Hematopoietic multipotent progenitor cell treated with erythropoietin and hydrocortisone succinate and interleukin-3 and kit ligand, for 6 days (in vitro differentiated cells): ENCODE data around the gene FIGNL2.

Experiments
- DNase-seq: peaks from one replicate; pipeline ENCODE4 v3.0.0-alpha.2; 2015

The FIGNL2 gene

DNA sequence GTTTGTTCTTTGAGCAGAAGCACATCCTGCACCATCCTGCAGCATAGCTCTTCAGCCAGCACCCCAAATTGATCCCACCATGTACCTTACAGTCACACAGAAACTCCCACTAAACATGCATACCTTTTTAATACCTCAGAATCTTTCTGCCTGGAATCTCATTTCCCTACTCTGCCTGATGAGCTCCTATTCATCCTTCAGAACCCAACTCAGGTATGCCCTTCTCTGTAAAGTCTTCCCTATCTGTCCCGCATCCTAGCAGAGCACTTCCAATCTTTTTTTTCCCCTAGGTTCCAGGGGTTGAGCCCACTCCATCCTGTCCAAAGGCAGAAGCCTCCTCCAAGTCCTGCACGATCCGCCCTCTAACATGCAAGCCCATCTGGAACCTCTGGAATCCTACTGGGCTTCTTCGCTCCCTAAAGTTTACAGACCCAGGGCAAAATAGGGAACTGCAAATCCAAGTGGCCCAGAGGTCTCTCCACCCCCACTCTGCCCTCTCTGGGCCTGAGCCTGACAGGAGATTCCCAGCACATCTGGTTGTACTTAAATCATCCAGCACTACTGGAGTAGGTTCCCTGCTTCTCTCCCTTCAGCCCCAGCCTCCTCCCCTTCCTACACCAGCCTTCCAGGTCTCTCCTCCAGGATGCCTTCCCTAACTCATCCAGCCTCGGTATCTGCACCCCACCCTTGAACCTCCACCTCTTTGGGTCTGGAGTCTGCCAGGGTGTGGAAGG, 4.1 kb upstream of the FIGNL2 start:
- DNase-seq, result no peak

DNA sequence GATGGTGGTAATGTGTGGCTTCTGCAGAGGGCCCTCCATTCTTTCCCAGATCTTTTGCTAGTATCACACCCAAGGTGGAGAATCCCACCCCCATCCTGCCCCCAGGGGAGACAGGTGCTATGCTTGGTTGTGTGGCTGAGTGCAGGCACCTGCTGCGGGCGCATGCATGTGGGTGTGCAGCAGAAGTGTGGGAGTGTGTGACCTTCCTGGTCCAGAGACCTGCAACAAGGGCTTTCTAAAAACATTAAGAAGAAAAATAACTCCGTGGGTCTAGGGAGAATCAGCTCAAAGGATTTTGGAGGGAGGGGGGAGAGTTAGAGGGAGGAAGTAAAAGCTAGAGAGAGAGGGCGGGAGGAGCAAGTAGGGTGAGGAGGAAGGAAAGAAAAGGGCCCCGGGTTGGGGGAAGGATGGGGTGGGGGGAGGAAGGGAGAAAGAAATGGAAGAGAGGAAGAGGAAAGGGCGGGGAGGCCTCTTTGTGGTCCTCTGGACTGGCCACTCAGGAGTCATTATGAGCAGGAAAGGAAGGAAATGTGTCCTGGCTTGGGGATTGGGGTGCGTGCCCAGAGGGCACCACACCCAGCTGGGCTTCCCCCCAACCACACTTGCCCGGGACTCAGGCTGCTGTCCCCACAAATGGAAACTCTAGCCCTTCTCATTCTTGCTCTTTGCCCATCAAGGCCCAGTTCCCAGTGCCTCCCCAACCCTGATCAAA, 3.1 kb upstream of the FIGNL2 start:
- no peak for DNase-seq

DNA sequence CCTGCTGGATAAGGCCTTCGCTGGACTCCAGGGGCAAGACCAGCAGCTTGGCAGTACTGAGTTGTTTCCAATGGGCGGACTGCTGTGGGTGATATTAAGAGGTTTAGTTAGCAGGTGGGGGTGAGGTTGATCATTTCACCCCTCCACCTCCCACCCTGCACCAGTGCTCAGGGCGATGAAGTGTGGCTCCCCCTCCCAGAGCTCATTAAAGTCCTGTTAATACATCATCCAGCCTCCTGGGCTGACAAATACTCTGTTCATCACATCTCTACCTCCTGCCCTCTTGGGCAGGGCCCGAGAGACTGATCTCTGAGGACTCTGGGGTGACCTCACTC, 2.4 kb upstream of the FIGNL2 start:
- no peak for DNase-seq

DNA sequence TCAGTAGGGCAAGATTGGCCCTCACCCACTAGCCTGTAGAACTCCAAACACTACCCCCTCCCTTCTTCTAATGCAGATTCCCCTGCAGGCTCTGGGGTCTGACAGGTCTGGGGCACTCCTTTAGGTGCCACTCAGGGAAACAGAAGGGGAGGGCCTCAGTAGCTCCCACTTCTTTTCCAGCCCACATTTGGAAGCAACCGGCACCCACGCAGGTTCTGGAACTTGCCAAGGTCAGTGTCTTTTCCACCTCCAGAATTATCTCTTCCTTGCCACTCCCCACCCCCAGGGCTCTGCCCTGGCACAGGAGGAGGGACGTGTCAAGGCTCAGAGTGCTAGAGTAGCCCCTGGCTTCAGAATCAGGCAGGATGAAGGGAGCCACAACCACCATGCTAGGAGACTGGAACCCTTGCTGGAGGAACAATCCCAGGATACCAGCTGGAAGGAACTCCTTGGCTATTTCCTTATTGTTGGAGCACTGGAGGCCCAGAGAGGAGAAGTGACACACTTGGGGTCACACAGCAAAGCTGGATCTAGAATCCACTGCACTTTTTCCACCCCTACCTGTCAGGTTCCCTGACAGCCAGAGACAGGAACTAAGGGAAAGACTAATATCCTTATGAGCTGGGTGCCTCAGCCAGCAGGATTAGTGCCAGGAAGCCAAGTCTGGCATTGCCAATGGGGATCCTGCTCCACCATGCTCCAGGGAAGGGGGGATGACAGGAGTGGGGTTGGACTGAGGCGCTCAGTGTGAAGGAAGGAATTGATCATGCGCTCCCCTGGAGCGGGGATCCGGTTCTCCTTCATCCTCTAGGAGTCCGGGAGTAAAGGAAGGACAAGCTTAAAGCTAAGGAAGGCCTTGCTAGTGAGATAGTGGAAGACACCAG, 1.8 kb upstream of the FIGNL2 start:
- DNase-seq, result no peak

DNA sequence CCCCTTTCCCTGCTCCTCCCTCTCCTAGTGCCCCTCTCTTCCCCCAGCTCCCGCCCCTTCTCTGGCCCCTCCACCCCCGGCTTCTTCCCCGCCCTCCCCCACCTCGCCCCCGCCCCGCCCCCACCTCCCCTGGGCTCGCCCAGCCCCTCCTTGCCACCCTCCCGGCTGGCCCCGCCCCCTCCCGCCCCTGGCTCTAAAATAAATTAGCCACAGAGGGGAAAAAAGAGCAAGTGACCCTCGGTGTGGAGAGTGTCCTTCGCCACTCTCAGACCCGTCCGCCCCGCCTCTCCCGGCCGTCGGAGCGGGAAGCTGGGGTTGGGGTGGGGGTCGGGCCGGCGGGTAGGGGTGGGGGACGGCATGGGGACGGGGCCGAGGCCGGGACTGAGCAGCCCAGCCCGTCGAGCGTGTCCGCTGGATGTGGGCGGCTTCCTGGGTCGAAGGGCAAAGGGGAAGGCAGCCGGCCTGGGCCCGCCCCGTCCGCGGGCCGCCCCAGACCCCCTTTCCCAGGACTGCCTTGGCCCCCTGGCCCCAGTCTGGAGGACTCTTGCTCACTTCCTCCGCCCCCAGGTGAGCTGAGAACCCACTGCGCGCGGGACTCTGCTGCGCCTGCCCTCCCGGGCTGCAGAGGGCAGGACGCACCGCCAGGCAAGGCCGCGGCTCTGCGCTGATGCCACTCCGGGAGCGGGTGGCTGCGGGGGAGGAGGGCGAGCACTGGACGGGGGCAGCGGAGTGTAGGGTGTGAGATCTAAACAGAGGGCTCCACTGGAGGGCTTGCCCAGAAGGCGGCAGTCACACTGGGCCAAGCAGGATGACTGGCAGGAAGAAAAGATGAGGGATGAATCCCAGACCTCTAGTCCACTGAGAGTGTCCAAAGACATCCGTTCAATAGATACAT, 570 bp upstream of the FIGNL2 start:
- DNase-seq, result no peak

DNA sequence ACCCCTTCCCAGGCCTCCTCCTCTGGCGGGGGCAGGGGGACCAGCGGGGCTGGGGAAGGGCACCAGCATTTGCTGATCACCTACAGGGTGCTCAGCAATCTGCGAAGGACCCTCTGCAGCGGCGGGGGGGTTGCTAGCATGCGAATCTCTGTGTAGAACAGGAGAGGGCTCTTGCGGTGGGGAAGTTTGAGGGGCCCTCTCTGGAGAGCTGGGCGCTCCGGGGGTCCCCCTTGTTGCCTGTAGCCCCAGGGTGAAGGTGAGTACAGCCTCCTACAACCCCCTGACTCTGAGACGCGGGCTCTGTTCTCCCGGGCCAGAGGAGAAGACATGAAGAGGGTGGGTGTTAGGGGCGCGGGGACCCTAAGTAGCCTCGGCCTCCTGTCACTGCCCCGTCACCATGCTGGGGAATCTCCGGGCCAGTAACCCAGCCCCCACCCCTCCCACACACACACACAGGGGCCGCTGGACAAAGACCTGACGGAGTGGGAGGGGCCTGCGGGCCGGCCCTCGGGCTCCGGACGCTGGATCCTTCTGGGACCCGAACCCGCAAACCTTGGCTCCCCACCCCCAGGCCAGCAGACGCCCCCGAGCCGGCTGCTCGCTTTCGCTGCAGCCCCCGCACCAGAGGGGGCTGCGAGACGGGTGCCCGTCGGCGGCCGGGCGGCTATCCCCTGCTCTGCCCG, 734 bp downstream of the FIGNL2 start:
- no peak for DNase-seq

DNA sequence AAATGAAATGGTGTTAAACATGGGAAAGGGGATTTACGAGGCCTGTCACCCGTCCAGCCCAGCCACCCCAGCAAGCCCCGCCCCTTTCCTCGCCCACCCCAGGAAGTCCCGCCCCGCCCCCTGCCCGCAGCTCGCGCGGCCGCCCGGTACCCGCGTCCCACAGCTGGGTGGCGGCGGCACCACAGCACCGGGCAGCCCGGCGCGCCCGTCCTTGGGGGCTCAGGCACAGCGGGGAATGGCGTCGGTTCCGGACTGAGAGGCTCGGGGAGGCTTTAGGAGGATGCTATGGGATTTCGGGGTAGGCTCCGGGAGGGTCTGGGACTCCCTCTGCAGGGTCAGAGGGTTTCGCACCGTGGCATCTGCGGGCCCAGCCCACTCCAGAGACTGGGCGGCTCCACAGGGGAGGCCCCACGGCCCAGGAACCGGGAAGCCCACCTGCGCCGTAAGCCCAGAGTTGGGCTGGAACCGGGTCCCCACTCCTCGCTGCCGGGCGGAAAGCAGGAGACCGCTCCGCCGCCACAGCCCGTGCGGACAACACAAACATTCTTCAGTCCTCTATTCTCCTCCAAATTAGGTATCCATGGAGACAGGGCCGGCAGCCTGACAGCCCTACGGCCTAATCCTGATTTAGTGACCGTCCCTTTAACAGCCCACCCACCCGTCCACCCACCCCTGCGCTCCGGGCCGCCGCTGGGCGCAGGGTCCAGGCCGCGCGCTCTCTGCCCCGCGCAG, 1.4 kb downstream of the FIGNL2 start:
- no peak for DNase-seq

DNA sequence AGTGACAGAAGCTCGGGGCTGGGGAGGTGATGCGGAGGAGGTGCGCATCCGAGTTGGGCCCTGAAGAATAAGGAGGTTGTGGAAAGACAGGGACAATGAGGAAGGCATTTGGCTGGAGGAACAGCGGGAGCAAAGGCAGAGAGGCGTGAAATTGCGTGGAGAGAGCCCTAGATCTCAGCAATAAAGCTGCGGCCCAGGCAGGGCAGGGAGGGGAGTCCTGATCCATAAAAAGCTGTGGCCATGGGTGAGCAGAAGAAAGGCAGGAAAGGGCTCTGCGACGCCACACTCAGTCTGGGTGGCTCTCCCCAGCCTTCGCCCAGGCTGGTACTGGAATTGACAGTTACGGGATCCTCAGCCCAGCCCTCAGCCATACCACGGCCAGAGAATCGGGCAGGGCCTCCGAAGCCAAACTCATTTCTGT, 2.2 kb downstream of the FIGNL2 start:
- no peak for DNase-seq

DNA sequence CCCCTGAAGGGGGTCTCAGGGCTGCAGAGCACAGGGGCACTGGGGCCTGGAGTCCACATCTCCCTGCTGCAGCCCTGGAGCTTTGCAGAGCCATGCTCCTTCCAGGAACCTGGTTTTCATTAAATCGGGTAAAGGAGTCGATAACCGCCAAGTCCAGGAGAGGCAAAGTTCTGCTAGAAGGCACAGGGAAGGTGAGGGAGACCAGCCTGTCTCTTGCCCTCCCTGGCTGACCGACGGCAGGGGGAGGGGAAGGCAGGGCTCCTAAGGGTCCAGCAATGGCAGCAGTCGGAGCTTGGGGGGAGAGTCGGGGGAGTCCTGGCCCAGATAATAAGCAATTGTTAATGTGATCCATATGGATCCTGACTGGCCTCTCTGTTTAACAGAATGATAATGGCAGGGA, 3.0 kb downstream of the FIGNL2 start:
- no peak for DNase-seq

DNA sequence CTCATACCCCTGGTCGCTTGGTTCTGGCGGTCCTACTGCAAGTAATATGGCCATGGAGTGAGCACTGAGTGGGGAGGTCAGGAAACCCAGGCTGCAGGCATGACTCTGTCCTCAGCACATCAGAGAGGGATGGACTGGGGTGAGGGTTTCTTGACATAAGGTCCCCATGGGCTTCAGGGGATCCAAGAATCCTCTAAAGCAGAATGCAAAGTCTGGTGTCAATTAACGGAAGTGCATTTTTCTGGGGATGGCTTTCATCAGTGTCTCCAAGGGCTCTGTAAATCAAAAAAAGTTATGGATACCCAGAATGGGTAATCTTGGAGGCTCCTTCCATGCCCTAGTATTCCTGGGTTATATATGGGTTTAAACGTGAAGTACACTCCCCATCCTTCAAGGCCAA, 3.7 kb downstream of the FIGNL2 start:
- no peak for DNase-seq

DNA sequence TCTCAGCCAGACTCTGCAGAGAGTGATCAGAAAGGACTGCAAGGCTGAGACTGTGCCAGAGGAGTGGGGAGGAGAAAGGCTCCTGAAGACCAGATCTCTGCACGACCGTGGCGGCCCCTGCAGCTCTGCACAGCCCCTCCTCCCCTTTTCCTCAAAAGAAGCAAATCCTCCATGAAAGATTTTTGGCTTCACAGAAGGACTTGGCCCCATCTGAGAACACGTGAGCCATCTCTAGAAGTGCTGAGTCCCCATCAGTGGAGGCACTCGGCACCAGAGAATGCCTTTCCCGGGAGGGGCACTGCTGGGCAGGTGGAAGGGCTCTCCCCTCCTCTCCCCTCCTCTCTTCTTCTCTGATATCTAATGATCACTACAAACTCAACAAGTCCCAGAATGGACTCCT, 6.8 kb downstream of the FIGNL2 start:
- DNase-seq, result no peak

DNA sequence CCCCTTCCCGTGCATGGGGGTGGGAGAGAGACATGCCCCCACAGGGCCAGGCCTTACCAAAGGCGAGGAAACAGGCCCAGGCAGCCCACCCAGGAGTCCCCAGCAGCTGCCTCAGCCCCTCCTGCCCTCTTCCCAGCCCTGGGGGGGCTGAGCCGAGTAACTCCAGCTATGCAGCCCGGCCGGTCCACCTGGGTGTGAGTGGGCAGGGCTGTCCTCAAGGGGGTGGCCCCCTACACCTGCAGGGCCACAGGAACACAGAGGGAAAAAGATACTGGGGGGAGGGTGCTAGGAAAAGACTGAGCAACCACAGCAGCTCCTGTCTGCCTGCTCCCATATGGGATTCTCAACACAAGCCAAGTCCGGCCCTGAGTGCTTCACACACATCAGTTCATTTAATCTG, 7.6 kb downstream of the FIGNL2 start:
- DNase-seq, result no peak

DNA sequence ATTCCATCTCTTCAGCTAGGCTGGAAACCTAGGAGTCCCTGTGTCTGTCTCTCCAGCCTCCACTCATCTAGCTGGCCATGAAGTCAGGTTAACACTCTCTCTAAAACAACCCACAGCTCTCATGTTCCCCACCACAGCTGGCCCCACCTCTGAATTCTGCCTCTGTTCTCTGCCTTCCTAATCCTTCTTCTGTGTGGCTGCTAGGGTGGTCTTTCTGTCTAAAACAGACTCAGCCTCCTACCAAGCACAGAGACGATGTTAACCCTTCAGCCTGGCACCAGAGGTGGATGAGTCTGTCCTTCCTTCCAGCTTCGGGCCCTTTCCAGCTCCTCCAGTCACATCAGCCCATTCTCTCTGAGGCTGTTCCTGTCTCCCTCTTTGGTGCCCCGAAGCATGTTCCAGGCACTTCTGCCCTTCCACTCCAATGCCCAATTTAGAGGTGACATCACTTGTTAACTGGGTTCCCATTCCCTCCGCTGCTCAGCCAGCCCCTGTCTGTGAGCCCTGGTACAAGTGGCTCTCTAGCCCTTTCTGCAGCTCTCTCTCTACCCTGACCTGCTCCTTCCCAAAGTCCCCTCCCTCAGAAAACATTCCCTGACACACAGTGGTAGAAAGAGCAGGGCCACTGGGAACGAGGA, 9.1 kb downstream of the FIGNL2 start:
- no peak for DNase-seq

DNA sequence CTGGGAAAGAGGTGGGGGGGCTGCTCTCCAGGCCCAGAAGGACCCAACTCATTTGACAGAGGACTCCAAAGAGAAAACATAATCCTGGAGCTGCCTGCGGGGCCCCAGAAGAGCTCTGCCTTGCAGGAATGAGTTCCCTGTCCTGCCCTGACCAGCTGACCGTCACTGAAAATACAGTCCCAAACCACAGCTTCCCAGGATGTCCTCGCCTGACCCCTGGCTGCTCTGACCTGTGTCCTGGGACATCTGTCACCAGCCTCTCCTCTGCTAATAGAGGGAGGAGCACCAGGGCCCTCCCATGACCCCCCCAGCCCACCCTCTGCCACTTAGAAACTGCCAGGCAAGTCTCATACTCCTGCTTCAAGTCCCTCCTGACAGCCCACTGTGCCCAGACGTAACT, 9.8 kb downstream of the FIGNL2 start:
- no peak for DNase-seq

DNA sequence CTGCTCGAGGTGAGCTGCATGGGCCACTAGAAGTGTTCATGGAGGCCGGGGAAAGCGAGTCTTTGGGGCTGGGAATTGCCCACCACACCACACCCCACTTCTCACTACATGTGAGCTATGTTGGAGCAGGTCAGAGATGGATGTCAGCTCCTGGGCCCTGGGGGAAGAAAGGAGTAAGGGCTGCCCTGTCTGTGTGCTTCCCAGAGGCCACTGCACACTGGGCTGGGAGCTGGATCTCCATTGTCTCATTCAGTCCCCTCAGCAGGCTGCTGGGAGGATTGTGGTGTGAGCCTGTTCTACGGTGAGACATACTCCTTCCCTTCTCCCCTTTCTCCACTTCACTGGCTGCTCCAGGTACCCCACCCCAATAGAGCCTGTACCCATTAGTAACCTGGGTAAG, 10.5 kb downstream of the FIGNL2 start:
- no peak for DNase-seq

DNA sequence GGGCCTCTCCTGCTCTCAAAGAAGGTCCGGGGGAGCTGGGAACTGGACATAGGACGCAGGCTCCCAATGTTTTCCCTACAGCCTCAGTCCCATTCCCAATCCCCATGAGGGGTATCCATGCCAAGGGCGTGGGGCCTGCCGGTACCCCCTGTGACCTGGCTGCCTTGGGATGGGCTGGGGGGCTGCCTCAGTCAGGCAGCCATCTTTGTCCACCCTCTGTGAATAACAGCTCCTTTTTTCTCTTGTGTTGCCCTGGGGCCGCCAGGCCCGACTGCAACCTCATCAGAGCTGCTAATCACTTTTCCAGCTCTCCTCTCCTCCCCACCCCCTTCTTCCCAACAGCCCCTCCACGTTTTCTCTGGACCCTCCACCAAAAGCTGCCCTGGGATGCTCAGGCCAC, 11.2 kb downstream of the FIGNL2 start:
- no peak for DNase-seq

DNA sequence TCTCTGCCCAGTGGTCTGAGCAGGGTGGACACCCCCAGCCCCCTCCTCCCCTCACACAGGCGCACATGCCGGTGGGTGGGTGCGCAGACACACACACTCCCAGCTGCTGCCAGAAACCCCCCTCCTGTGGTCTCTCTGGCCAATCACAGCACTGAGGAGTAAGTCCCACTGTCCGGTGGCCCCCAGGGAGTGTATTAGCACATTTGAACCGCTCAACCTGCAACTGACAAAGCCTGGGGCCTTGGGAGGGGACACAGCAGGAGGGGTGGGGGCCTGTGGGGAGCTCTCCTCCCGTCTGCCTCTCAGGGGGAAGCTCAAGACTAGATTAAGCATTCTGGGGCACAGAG, 11.7 kb downstream of the FIGNL2 start:
- DNase-seq, result no peak

DNA sequence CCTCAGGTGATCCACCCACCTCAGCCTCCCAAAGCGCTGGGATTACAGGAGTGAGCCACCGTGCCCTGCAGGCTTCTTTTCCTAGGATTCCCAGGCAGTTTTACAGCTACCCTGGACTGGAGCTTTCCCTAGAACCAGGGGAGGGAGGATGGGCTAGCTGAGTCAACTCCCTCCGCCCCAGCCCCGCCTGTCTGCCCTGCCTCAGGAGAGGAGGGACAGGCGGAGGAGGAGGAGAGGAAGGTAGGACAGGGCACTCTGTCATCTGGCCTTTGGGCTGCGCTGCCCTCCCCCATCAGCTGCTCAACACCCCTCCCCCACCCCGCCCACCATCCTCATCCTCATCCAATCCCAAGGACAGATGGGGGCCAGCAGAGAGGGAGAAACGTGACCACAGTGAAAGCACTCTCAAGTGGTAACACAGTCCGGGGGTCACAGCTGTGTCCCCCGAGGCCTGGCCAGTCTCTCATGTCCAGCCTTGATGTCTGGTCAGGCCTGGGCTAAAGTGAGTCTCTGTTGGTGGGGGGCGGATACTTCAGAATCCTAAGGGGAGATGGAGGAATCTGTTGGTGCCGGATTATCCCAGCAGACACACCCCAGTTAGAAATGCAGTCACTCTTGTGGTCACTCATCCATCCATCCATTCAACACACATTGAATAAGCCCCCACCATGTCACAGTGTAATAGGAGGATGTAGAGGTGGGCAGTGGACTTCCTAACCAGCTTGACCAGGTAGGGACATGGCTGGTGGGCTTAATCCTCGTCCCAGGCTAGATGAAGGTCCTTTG, 12.3 kb downstream of the FIGNL2 start:
- no peak for DNase-seq

DNA sequence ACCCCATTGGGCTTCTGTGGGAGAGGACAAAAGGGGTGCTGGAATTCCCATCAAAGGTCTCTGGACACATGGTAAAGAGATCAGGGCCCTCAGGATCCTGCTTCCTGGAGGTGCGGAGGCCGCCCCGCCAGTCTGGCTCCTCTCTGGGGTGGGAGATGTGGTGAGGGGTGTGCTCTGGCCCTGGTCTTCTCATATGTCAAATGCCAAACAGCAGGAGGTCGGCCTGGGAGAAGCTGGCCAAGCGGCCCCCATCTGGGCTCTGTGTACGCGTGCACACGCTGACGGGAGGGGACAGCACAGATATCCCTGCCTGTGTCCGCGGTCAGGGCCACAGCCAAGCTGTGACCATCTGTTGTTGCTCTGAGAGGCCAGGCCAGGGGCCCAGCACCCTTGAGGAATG, 14.1 kb downstream of the FIGNL2 start:
- no peak for DNase-seq
